ENCODE data around the gene MMEL1.

- TF ChIP-seq CTCF (IDR thresholded peaks at IDR 0.05) = no peak
- no peak for TF ChIP-seq POLR2AphosphoS5 (IDR thresholded peaks at IDR 0.05; ENCODE audit: low read depth, low read length)
- TF ChIP-seq REST (IDR thresholded peaks at IDR 0.05; ENCODE audit: insufficient read depth in 1 of 2, low read depth in 2 of 2, low read length in 1 of 2) = no peak
These were observed 52.1 kb downstream of the MMEL1 start for GRCh38 chr1:2580691-2581090.

Measured in Panc1 (cell line).